ENCODE results near the gene ADAMTS8. TPM values are rescaled to one million over a fixed set of nuclear protein-coding genes. Genes with fewer than 3 reads are reported as not detected.

The ADAMTS8 gene
- polyA plus RNA-seq, 1 donor (not counting 4 experiments of a cell fraction or from before 2014, with no cell fraction given) = not detected

GRCh38 chr11:130467116-130467900 lies 38.9 kb upstream of the ADAMTS8 start:
- H2AFZ ChIP-seq (ENCODE audit: control insufficient read depth, low read length) = no peak overlapping the region
- dilution Hi-C loops (cut with MboI; ENCODE audit: extremely low pct_ligation_motif_present, low sequenced_read_pairs) = no loop called here
- TF ChIP-seq CTCF (optimal IDR thresholded peaks at IDR 0.05 in 1 of 3, IDR thresholded peaks at IDR 0.05 in 1 of 3, conservative IDR thresholded peaks at IDR 0.05 in 1 of 3; ENCODE audit: extremely low read depth in 1 of 3, insufficient read depth in 2 of 3, low read length in 3 of 3) = no peak
- TF ChIP-seq EZH2 (IDR thresholded peaks at IDR 0.05; ENCODE audit: low read length) = no peak
- H3K36me3 ChIP-seq (ENCODE audit: control insufficient read depth in 2 of 2, extremely low read depth in 1 of 2, insufficient read depth in 2 of 2, low read length in 2 of 2) = no peaks in the 10 kb centered on the region
- no peaks in the 10 kb centered on the region for H3K9me1 ChIP-seq (ENCODE audit: control insufficient read depth, extremely low read depth, insufficient read depth, low read length)
- H3K79me2 ChIP-seq (ENCODE audit: control insufficient read depth, insufficient read depth, low read length) = no peaks in the 10 kb centered on the region
- H4K20me1 ChIP-seq (ENCODE audit: control insufficient read depth, extremely low read depth, insufficient read depth, low read length) = peaks cover 2% of the 10 kb centered on the region
- H3K9ac ChIP-seq (ENCODE audit: control insufficient read depth, extremely low read depth, insufficient read depth, low read length) = no peak overlapping the region
- H3K4me1 ChIP-seq (ENCODE audit: control insufficient read depth, extremely low read depth, insufficient read depth, low read length) = no peaks in the 10 kb centered on the region
- FAIRE-seq (no peak), DNase-seq (ENCODE audit: low read depth, low spot score) (no peak)
- H3K27ac ChIP-seq (ENCODE audit: control insufficient read depth, insufficient read depth, low read length) = no peak overlapping the region
- H3K9me3 ChIP-seq (ENCODE audit: control insufficient read depth, low read depth, low read length) = no peaks in the 10 kb centered on the region
- no peak overlapping the region for H3K4me2 ChIP-seq (ENCODE audit: control insufficient read depth, extremely low read depth, insufficient read depth, low read depth, low read length)
- no peaks in the 10 kb centered on the region for H3K27me3 ChIP-seq (ENCODE audit: control insufficient read depth, extremely low read depth, insufficient read depth, low read length)
- H3K4me3 ChIP-seq (ENCODE audit: control insufficient read depth in 2 of 3, extremely low read depth in 1 of 3, insufficient read depth in 2 of 3, low read depth in 1 of 3, low read length in 3 of 3) = no peak overlapping the region

- Histone ChIP-seq H3K4me2 (ENCODE audit: control insufficient read depth, extremely low read depth, insufficient read depth, low read depth, low read length) (no peak overlapping the region), H3K4me3 (ENCODE audit: control insufficient read depth in 2 of 3, extremely low read depth in 1 of 3, insufficient read depth in 2 of 3, low read depth in 1 of 3, low read length in 3 of 3) (no peak overlapping the region), H3K9me1 (ENCODE audit: control insufficient read depth, extremely low read depth, insufficient read depth, low read length) (no peaks in the 10 kb centered on the region), H3K36me3 (ENCODE audit: control insufficient read depth in 2 of 2, extremely low read depth in 1 of 2, insufficient read depth in 2 of 2, low read length in 2 of 2) (no peaks in the 10 kb centered on the region), H3K27me3 (ENCODE audit: control insufficient read depth, extremely low read depth, insufficient read depth, low read length) (no peaks in the 10 kb centered on the region), H2AFZ (ENCODE audit: control insufficient read depth, low read length) (no peak overlapping the region), H3K27ac (ENCODE audit: control insufficient read depth, insufficient read depth, low read length) (no peak overlapping the region), H3K79me2 (ENCODE audit: control insufficient read depth, insufficient read depth, low read length) (no peaks in the 10 kb centered on the region), H3K4me1 (ENCODE audit: control insufficient read depth, extremely low read depth, insufficient read depth, low read length) (no peaks in the 10 kb centered on the region), H3K9me3 (ENCODE audit: control insufficient read depth, low read depth, low read length) (no peaks in the 10 kb centered on the region), H4K20me1 (ENCODE audit: control insufficient read depth, extremely low read depth, insufficient read depth, low read length) (peaks cover 2% of the 10 kb centered on the region), H3K9ac (ENCODE audit: control insufficient read depth, extremely low read depth, insufficient read depth, low read length) (no peak overlapping the region)
- dilution Hi-C loops (cut with MboI; ENCODE audit: extremely low pct_ligation_motif_present, low sequenced_read_pairs) = no loop called here
- DNase-seq (ENCODE audit: low read depth, low spot score) (no peak), FAIRE-seq (no peak)
- TF ChIP-seq EZH2 (IDR thresholded peaks at IDR 0.05; ENCODE audit: low read length) = no peak
- TF ChIP-seq CTCF (optimal IDR thresholded peaks at IDR 0.05 in 1 of 3, IDR thresholded peaks at IDR 0.05 in 1 of 3, conservative IDR thresholded peaks at IDR 0.05 in 1 of 3; ENCODE audit: extremely low read depth in 1 of 3, insufficient read depth in 2 of 3, low read length in 3 of 3) = no peak
Measured at GRCh38 chr11:130465263-130465662, 36.9 kb upstream of the ADAMTS8 start.
